WTC11 (cell line): Measurements from ENCODE around the gene ARL15. TPM values are rescaled to one million over a fixed set of nuclear protein-coding genes. Genes with fewer than 3 reads are reported as not detected.

ENCODE experiments used
- ATAC-seq: fragments of 200-7000 bp; cut with Tn5 transposase; 2 replicates; pipeline ENCODE4 v1.10.0; 2021; ENCODE audit warnings: mild to moderate bottlenecking, moderate library complexity
- CTCF ChIA-PET: fragments of 300-600 bp; sonication (Branson Sonifier 250); formaldehyde crosslinking; loops from one replicate; lab custom pipeline; 2021; ENCODE audit warnings: antibody characterized with exemption; lab: Charles Lee
- POLR2A ChIA-PET: fragments of 350-600 bp; sonication (Branson Sonifier 250); formaldehyde crosslinking; loops from one replicate; lab custom pipeline; 2021; ENCODE audit warnings: antibody characterized with exemption; lab: Charles Lee
- DNase-seq: peaks from one replicate; pipeline ENCODE4 v3.0.0; 2021; ENCODE audit warnings: low spot score
- H3K27ac Mint-ChIP-seq: 2 replicates; pipeline ENCODE4 v1.8.0; 2021; ENCODE audit warnings: mixed read lengths
- H3K27me3 Mint-ChIP-seq: 2 replicates; pipeline ENCODE4 v1.8.0; 2021; ENCODE audit warnings: low read depth, mild to moderate bottlenecking, moderate library complexity, mixed read lengths
- H3K36me3 Mint-ChIP-seq: 2 replicates; pipeline ENCODE4 v1.8.0; 2021; ENCODE audit warnings: mixed read lengths
- H3K4me1 Mint-ChIP-seq: 2 replicates; pipeline ENCODE4 v1.8.0; 2022; ENCODE audit warnings: mixed read lengths
- H3K4me3 Mint-ChIP-seq: 2 replicates; pipeline ENCODE4 v1.8.0; 2021; ENCODE audit warnings: mild to moderate bottlenecking, moderate library complexity, mixed read lengths
- H3K9me3 Mint-ChIP-seq: 2 replicates; pipeline ENCODE4 v1.8.0; 2021; ENCODE audit warnings: mixed read lengths
- ATF6 ChIP-seq: sonication (generic); formaldehyde crosslinking; IDR thresholded peaks from 2 replicates; pipeline ENCODE4 v1.8.1; 2023; ENCODE audit warnings: mild to moderate bottlenecking, missing genetic modification reagents
- CTCF ChIP-seq: fragments of 200-600 bp; IDR thresholded peaks from 2 replicates; pipeline ENCODE4 v1.8.0; 2022; ENCODE audit warnings: antibody characterized with exemption
- ERG ChIP-seq: fragments of 250-450 bp; sonication (Bioruptor Pico); IDR thresholded peaks from 2 replicates; pipeline ENCODE4 v1.8.0; 2021; ENCODE audit warnings: mild to moderate bottlenecking
- FOXP1 ChIP-seq: sonication (generic); formaldehyde crosslinking; IDR thresholded peaks from 2 replicates; pipeline ENCODE4 v1.8.0; 2022; ENCODE audit warnings: missing genetic modification reagents, mild to moderate bottlenecking, moderate library complexity, borderline replicate concordance
- HMGXB4 ChIP-seq: sonication (generic); formaldehyde crosslinking; IDR thresholded peaks from 2 replicates; pipeline ENCODE4 v1.8.1; 2023; ENCODE audit warnings: mild to moderate bottlenecking, moderate library complexity, missing genetic modification reagents
- MXD4 ChIP-seq: fragments of 250-450 bp; sonication (Bioruptor Pico); IDR thresholded peaks from 2 replicates; pipeline ENCODE4 v1.8.0; 2021; ENCODE audit warnings: mild to moderate bottlenecking, moderate library complexity, borderline replicate concordance
- RELA ChIP-seq: sonication (generic); formaldehyde crosslinking; IDR thresholded peaks from 2 replicates; pipeline ENCODE4 v1.8.1; 2022; ENCODE audit warnings: missing genetic modification reagents, mild to moderate bottlenecking, borderline replicate concordance
- RORB ChIP-seq: fragments of 250-450 bp; sonication (Bioruptor Pico); IDR thresholded peaks from 2 replicates; pipeline ENCODE4 v1.9.0; 2021; ENCODE audit warnings: mild to moderate bottlenecking
- STAT6 ChIP-seq: sonication (generic); formaldehyde crosslinking; conservative IDR thresholded peaks from 2 replicates; pipeline ENCODE4 v1.8.1; 2023; ENCODE audit warnings: mild to moderate bottlenecking, low read depth, missing genetic modification reagents, moderate library complexity
- ZNF121 ChIP-seq: sonication (generic); formaldehyde crosslinking; IDR thresholded peaks from 2 replicates; pipeline ENCODE4 v1.8.0; 2023; ENCODE audit warnings: missing genetic modification reagents
- ZNF138 ChIP-seq: sonication (generic); formaldehyde crosslinking; conservative IDR thresholded peaks from 2 replicates; pipeline ENCODE4 v1.8.1; 2022; ENCODE audit warnings: mild to moderate bottlenecking, moderate library complexity, missing genetic modification reagents
- ZNF232 ChIP-seq: sonication (generic); formaldehyde crosslinking; IDR thresholded peaks from 2 replicates; pipeline ENCODE4 v1.8.0; 2022; ENCODE audit warnings: mild to moderate bottlenecking, missing genetic modification reagents
- ZNF317 ChIP-seq: sonication (generic); formaldehyde crosslinking; IDR thresholded peaks from 2 replicates; pipeline ENCODE4 v1.8.1; 2023; ENCODE audit warnings: low read depth, mild to moderate bottlenecking, moderate library complexity, missing genetic modification reagents, borderline replicate concordance
- ZNF532 ChIP-seq: fragments of 250-450 bp; sonication (Bioruptor Pico); IDR thresholded peaks from 2 replicates; pipeline ENCODE4 v1.9.0; 2021; ENCODE audit warnings: mild to moderate bottlenecking, borderline replicate concordance
- total RNA-seq: library from RNA; stranded (reverse); gene quantifications from 3 replicates; pipeline ENCODE4 v1.2.3, GENCODE V29; 2021

Gene ARL15
- total RNA-seq, 1 experiment from 2014 or later, result 20.1 TPM

- no peak for TF ChIP-seq ZNF532 (CRISPR knock-in tag)
- TF ChIP-seq ATF6 (CRISPR knock-in tag), result no peak
- no peak for TF ChIP-seq FOXP1 (CRISPR knock-in tag)
- no peak for TF ChIP-seq CTCF
- no peak for TF ChIP-seq ZNF232 (CRISPR knock-in tag)
- no peak for TF ChIP-seq RELA (CRISPR knock-in tag)
- TF ChIP-seq ZNF317 (CRISPR knock-in tag), result no peak
- TF ChIP-seq RORB (CRISPR knock-in tag), result no peak
- no peak for TF ChIP-seq ERG (CRISPR knock-in tag)
- TF ChIP-seq STAT6 (CRISPR knock-in tag), result no peak
- no peak for TF ChIP-seq ZNF121 (CRISPR knock-in tag)
These were observed 113.4 kb downstream of the ARL15 start (continued) for GRCh38 chr5:54197018-54197417.

GRCh38 chr5:54195701-54196100 is 114.7 kb downstream of the ARL15 start:
- ChIA-PET CTCF (no interaction called here), POLR2A (no interaction called here)
- Mint-ChIP-seq H3K4me1 (peaks cover 6% of the 10 kb centered on the region), H3K4me3 (no peak overlapping the region), H3K27ac (no peak overlapping the region), H3K9me3 (peaks cover 9% of the 10 kb centered on the region), H3K36me3 (peaks cover 10% of the 10 kb centered on the region; the same call in 1 of the 2 replicates), H3K27me3 (no peaks in the 10 kb centered on the region)
- no peak for DNase-seq
- ATAC-seq, result no peak
- no peak for TF ChIP-seq ZNF138 (CRISPR knock-in tag)
- TF ChIP-seq HMGXB4 (CRISPR knock-in tag), result no peak
- no peak for TF ChIP-seq ERG (CRISPR knock-in tag)
- no peak for TF ChIP-seq ATF6 (CRISPR knock-in tag)
- no peak for TF ChIP-seq ZNF317 (CRISPR knock-in tag)
- no peak for TF ChIP-seq MXD4 (CRISPR knock-in tag)
